Ovary (tissue), 9 donors: Measurements from ENCODE around the gene YTHDF1. TPM values are rescaled to one million over a fixed set of nuclear protein-coding genes. Genes with fewer than 3 reads are reported as not detected.

Experiments used
- DNase-seq, 5 donors: peaks; one replicate each; pipeline ENCODE4 v3.0.0-alpha.2; 2019 to 2020
- H3K27ac ChIP-seq, 2 donors: fragments of 200-600 bp; one replicate each; pipeline versions ENCODE4 v1.5.1 to v1.8.0; 2019 to 2022
- H3K27me3 ChIP-seq: fragments of 200-600 bp; one replicate; pipeline ENCODE4 v1.8.0; 2022
- H3K36me3 ChIP-seq: fragments of 200-600 bp; sonication (generic); one replicate; pipeline ENCODE4 v1.5.1; 2019
- H3K4me1 ChIP-seq: one replicate; pipeline ENCODE4 v1.8.1; 2013; ENCODE audit warnings: mild to moderate bottlenecking, moderate library complexity; ENCODE audit not compliant: insufficient read depth
- H3K4me3 ChIP-seq: fragments of 200-600 bp; sonication (generic); one replicate; pipeline ENCODE4 v1.5.1; 2017
- H3K9me3 ChIP-seq, 2 donors: fragments of 200-600 bp in 1 of 2; sonication (generic) in 1 of 2; one replicate each; pipeline versions ENCODE4 v1.5.1 to v1.8.1; 2013 to 2019; ENCODE audit warnings: mild to moderate bottlenecking in 1 of 2, moderate library complexity in 1 of 2
- CTCF ChIP-seq, 3 donors: fragments of 450-650 bp in 2 of 3; fragments of 200-600 bp in 1 of 3; IDR thresholded peaks; one replicate each; pipeline versions ENCODE4 v1.5.1 to v1.8.0; 2016 to 2022; ENCODE audit warnings: antibody characterized with exemption in 3 of 3, mild to moderate bottlenecking in 1 of 3
- EP300 ChIP-seq: sonication (generic); formaldehyde crosslinking; IDR thresholded peaks from one replicate; pipeline ENCODE4 v1.6.1; 2017; ENCODE audit warnings: antibody characterized with exemption
- POLR2A ChIP-seq: fragments of 450-650 bp; IDR thresholded peaks from one replicate; pipeline ENCODE4 v1.6.1; 2017; ENCODE audit warnings: antibody characterized with exemption, mild to moderate bottlenecking, moderate library complexity
- WGBS, 3 donors: extraction: QIAGEN DNeasy Blood & Tissue Kit in 1 of 3; methylation state at CpG; one replicate each; pipeline versions ENCODE4 v1.1.5 to v1.1.7; 2013 to 2017; 5-methylcytosine and 5-hydroxymethylcytosine counted together
- intact Hi-C, 4 donors: fragments of 100-400 bp; cut with DNase I; formaldehyde crosslinking; loops; one replicate each; pipeline versions ENCODE4 v1.11.0 to v1.15.1; 2022 to 2023
- polyA plus RNA-seq, 2 donors: library from polyadenylated mRNA; stranded (reverse); fragments of 200-250 nt in 1 of 2; fragments of 350-450 nt in 1 of 2; fragmentation: Illumina TruSeq in 1 of 2; extraction: RNeasy Lipid Tissue Mini Kit (QIAGEN cat#74804) in 1 of 2; gene quantifications; one replicate each; pipeline ENCODE4 v1.2.3, GENCODE V29; 2013 to 2014
- total RNA-seq, 7 donors: library from RNA; depleted of rRNA in 2 of 7; stranded (reverse); fragments of >200 nt in 2 of 7; fragmentation: NEBNext Ultra II Directional in 3 of 7; extraction: Animal tissue kit (Norgen Biotek cat#: 25700) in 3 of 7; gene quantifications; one replicate each; pipeline versions ENCODE4 v1.1.0 to v1.2.4, GENCODE V29; 2016 to 2023
- donor health status: DM: no; HTN: no; CAD: no; lungs with moderate emphysema.
- donor health status: DM: no; HTN: no; CAD: no.
- donor health status: Bipolar disorder and iron deficiency.
- donor health status: DM: yes; HTN: yes; CAD: no.
- donor health status: DM: no; HTN: no; CAD: no.
- donor health status: DM: yes; HTN: yes; CAD: no.

Gene YTHDF1
- total and polyA plus RNA-seq, 9 donors, result 17.0 to 39.4 (median 30.5) TPM

DNA sequence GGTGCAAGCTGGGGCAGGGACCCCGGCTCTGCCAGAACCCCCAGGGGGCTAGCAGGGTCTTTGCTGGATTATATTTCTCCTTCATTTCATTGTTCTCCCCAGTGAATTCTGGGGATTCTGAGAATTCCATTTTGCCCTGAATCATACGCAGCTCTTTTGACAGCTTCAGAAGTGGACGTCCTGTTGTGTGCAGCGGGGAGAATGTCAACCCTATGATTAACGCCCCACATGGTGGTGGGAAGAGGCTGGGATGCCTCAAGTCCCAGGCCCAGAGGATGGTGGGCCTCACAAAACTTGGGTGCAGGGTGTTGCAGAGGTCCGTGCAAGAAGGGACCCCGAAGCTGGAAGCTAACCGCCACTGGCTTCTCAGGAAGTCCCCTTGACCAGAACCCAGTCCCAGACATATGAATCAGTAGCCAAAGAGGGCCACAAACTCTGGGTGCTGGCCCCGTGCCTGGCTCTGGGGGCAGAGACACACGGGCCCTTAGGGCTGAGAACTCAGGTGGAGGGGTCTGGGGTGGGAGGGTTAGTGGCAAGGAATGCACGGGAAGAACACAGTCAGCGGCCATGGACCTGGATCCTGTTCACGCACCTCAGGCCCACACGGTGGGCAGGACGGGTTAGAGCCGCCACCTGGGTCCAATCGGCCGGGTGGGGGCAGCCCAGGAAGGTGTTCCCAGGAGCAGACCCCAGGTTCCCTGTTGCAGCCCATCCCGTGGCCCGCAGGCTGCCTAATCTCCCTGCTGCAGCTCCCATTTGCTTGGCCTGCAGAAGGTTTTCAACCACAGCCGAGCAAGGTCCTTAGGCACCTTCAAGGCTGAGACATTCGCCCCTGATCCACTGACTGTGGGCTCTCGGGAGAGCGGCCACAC lies 51.2 kb downstream of the YTHDF1 start:
- WGBS, 3 donors, result 63 to 68% (median 66%) methylated on average over 24 of the region's 24 CpGs
- H3K27ac ChIP-seq, result no peak overlapping the region
- TF ChIP-seq EP300 (no peak), CTCF (IDR thresholded peaks at IDR 0.05) (no peak), POLR2A (no peak)
- no peak overlapping the region for H3K4me3 ChIP-seq
- H3K36me3 ChIP-seq, result no peaks in the 10 kb centered on the region
- intact Hi-C loops, result no loop called here
- no peaks in the 10 kb centered on the region for H3K4me1 ChIP-seq
- no peaks in the 10 kb centered on the region for H3K27me3 ChIP-seq
- H3K9me3 ChIP-seq, result no peaks in the 10 kb centered on the region
- DNase-seq, result no peak

DNA sequence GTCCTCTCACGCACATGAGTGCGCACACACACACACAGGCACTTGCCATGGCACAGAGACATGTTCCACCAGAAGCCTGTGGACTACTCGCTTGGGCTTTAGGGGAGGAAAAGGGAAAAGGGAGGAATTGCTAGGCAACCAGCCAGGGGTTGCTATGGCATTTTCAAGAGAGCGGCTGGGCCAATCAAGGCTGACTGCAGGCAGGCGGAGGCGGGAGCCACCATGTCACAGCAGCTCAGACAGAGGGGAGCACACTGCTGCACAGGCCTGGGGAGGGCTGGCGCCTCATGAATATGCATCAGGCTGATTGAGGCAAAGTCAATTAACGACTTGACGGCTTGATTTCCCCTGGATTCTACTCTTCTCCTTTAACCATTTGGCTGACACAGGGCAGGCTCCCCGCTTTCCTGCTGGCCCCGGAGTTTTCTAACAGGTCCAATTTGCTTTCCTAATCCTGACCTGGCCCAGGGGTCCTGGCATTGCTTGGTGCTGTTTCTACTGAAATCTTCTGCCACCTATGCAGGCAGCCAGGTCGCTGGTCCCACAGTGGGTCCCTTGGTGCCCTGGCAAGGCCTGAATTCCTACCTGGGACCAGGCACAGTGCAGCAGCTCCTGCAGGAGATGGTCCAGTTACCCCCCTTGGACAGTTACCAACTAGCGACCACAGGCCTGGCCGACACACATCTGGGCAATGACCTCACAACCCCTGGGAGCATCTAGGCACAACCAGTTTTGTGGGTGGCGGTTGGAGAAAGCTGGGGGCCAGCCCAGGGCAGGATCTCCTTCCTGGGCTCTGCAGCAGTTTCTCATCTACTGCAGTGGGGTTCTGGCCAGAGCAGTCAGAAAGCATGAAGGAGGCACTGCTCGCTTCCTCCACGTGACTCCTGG lies 52.1 kb downstream of the YTHDF1 start:
- 46 to 58% (median 49%) methylated on average over 17 of the region's 17 CpGs for WGBS, 3 donors
- no peak overlapping the region for H3K27ac ChIP-seq

DNA sequence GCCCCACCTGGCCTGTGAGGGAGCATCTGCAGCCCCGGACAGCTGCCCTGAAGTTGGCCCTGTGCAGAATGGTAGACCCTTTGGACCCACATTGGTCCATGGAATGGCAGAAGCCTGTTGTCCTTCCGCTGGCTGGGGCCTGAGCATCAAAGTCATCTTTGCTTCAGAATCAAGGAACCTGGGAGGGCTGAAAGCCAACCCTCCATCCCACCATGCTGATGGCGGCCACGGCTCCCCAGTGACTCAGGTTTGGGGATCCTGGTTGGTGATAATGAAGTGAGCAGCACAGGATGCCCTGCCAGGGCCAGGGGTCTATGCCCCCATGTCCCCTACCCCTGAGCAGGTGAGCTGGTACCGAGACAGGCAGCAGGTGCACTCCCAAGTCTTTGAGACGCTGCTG lies 52.8 kb downstream of the YTHDF1 start:
- Histone ChIP-seq H3K36me3 (no peaks in the 10 kb centered on the region), H3K27me3 (no peaks in the 10 kb centered on the region), H3K27ac (no peak overlapping the region), H3K4me3 (no peak overlapping the region), H3K4me1 (no peaks in the 10 kb centered on the region), H3K9me3 (no peaks in the 10 kb centered on the region)
- TF ChIP-seq EP300, result no peak
- no peak for TF ChIP-seq CTCF (IDR thresholded peaks at IDR 0.05)
- no peak for TF ChIP-seq POLR2A
- 71 to 86% (median 86%) methylated on average over 4 to 6 of the region's 6 CpGs for WGBS, 3 donors
- intact Hi-C loops, result no loop called here
- DNase-seq, result no peak

More for the DNA sequence above, 52.1 kb downstream of the YTHDF1 start:
- no peaks in the 10 kb centered on the region for H3K9me3 ChIP-seq
- H3K4me1 ChIP-seq, result no peaks in the 10 kb centered on the region
- no peaks in the 10 kb centered on the region for H3K36me3 ChIP-seq
- no peak overlapping the region for H3K4me3 ChIP-seq
- no peaks in the 10 kb centered on the region for H3K27me3 ChIP-seq
- DNase-seq, result no peak
- intact Hi-C loops, result no loop called here
- TF ChIP-seq CTCF (IDR thresholded peaks at IDR 0.05) (no peak), EP300 (no peak), POLR2A (no peak)

- no peaks in the 10 kb centered on the region for H3K36me3 ChIP-seq
- no peaks in the 10 kb centered on the region for H3K27me3 ChIP-seq
- no peak overlapping the region for H3K27ac ChIP-seq
- DNase-seq, result no peak
- intact Hi-C loops, result no loop called here
- H3K4me1 ChIP-seq, result no peaks in the 10 kb centered on the region
- TF ChIP-seq EP300 (no peak), CTCF (IDR thresholded peaks at IDR 0.05) (no peak), POLR2A (no peak)
- H3K4me3 ChIP-seq, result no peak overlapping the region
- 66 to 76% (median 67%) methylated on average over 19 of the region's 19 CpGs for WGBS, 3 donors
- H3K9me3 ChIP-seq, result no peaks in the 10 kb centered on the region
These were observed 53.6 kb downstream of the YTHDF1 start for GRCh38 chr20:63162206-63162795.
